ENCODE measurements around the gene MALSU1.
A peak's percentile ranks its signal among the peaks of the same experiment; 100 is the strongest.

The MALSU1 gene

DNA sequence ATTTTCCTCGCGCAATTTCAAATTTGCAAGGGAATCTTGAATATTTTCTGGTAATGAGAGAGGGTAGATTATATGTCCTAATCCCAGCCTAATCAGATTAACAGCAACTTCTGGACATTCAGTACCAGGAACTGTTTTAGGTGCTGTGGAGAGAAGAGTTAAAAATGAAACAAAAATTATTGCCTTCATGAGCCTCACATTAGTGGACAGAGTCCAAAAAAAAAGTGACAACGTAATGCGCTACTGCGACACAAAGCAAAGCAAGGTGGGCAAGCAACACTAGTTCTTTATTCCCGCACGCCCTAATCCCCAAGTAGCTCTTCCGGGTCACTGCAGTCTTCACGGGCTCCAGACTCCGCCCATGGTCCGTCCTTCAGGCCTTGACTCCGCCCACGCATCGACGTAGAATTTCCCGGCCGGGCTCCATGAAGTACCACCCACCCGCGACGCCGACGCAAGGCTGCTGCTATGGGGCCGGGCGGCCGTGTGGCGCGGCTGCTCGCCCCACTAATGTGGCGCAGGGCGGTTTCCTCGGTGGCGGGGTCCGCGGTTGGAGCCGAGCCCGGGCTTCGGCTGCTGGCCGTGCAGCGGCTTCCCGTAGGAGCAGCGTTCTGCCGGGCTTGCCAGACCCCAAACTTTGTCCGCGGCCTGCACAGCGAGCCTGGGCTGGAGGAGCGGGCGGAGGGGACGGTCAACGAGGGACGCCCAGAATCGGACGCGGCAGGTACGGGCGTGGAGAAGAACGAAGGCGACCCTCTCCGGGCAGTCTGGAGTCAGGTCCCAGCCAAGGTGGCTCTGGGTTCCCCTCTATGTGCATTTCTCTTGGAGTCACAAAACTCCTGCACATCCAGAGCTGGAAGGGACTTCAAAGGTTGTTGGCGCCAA lies at the start of gene MALSU1:
TSS of gene MALSU1 (plus strand) at position 455 of the 885 bp plus-strand sequence. CDS start at position 469, 14 bp downstream.
- DNase-seq = peak; percentile 96 to 99 (median 98)

DNA sequence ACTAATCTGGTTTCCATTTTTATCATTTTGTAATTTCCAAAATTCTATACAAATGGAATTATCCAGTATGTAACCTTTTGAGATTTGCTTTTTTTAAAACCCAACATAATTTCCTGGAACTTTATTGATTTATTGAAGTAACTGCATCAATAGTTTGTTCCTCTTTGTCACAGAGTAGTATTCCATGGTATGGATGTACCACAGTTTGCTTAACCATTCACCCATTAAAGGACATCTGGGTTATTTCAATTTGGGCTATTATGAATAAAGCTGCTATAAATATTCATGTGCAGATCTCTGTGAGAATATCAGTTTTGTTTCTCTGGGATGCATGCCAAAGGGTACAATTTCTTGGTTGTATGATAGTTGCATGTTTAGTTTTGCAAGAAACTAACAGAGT lies 49.7 kb upstream of the MALSU1 start:
- DNase-seq = no peak

DNA sequence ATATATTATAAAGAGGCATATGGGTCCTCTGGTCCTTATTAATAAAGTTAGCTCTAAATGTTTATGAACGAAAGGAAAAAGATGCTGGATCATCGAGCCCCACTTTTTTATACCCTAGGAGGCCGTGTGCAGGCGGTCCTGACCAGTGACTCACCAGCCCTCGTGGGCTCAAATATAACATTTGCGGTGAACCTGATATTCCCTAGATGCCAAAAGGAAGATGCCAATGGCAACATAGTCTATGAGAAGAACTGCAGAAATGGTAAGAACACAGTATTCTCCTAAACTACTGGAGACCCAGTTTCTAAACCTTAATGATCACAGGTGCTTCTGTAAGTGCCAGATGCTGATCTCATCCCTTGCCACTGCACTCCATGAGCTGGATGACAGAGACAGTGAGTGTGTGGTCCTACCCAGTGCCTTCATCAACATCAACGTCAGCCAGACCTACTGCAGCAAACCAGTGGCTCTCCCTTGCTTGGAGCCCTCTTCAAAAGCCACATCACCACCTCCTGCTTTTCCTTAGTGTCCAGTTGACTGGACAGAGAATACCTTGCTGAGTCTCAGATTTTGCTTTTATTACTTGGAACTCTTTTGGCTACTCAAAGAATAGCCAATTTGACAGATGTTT lies 45.0 kb upstream of the MALSU1 start:
- DNase-seq = no peak

DNA sequence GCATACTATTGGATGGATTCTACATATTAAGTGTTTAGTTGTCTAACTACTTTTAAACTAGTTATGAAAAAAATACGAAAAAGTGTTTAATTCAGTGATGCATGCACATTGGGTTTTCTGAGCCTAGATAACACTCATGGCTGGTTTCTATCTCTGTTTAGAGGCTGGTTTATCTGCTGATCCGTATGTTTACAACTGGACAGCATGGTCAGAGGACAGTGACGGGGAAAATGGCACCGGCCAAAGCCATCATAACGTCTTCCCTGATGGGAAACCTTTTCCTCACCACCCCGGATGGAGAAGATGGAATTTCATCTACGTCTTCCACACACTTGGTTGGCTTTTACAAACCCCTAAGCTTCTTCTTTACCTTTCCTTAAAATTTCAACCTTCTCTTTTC lies 42.4 kb upstream of the MALSU1 start:
- no peak for DNase-seq

DNA sequence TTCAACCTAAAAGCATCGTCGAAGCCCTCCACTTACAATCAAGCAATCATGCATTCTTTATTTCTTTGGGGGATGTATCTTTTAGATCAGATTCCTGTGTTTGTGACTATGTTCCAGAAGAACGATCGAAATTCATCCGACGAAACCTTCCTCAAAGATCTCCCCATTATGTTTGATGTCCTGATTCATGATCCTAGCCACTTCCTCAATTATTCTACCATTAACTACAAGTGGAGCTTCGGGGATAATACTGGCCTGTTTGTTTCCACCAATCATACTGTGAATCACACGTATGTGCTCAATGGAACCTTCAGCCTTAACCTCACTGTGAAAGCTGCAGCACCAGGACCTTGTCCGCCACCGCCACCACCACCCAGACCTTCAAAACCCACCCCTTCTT lies 38.8 kb upstream of the MALSU1 start:
- no peak for DNase-seq

DNA sequence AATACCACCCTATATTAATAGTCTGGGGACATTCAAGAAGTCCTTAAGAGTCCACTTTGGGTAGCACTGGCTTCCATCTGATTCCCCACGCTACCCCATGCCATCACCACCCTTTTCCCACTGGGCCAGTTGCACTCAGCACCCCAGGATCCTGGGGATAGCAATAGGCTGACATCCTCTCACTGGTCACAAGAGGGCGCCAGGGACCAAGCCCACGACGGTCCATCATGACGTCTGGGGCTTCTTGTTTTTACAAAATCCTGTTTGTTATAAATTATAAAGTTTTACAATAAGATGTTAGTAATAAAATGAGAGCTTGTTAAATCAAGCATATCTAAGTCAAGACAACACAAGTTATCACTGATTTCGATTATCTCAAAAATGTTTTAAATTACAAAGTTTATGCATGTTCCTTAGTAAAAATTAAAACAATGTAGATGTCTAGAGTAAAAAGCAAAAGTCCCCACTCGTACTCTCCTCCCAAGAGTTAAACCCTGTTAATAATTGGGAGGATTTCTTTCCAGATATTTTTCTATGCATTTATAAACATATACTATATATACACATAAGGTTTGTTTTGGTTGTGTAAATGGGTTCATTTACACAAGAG lies 37.2 kb upstream of the MALSU1 start:
- peak; percentile 27 to 79 (median 48) for DNase-seq

DNA sequence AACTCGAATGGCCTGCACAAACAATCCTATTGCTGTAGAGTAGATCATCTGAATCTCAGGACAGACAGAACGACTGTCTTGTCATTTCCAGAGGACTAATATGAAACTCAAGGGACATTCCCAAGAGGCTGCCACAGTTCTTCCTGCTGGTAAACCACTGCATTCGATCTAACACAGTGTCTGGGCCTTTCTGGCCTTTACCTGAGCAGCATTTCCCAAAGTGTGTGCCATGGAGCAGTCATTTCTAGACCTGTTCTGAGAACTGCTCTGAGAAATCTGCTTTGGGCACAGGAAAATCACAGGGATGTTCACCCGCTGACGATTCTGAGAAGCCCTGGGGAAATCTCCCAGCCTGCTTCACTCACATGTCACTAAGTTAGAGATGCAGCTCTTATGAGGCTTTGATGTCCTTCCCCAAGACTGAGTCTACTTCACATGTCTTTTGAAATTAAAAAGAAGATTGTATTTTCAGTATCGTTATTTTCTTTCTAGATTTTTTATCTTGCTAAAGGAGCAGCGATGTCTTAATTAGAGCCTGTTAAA lies 34.2 kb upstream of the MALSU1 start:
- no peak for DNase-seq

DNA sequence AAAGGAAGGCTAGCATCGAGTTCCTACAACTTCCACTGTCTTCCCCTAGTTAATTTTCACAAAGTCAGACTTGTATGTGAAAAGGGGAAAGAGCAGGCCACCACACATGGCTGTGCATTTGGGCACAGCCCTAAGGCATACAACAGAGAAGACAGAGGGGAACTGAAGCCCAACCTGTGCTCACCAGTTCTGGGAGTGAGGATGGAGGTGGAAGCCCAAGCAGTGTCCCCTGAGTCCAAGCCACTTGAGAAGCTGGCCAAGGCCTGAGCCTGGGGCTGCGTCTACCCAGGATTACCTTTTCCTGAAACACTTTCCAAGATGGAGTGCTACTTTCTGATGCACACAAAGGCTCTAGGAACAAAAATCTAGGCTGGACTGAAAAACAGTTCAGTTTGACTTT lies 32.2 kb upstream of the MALSU1 start:
- DNase-seq = no peak

DNA sequence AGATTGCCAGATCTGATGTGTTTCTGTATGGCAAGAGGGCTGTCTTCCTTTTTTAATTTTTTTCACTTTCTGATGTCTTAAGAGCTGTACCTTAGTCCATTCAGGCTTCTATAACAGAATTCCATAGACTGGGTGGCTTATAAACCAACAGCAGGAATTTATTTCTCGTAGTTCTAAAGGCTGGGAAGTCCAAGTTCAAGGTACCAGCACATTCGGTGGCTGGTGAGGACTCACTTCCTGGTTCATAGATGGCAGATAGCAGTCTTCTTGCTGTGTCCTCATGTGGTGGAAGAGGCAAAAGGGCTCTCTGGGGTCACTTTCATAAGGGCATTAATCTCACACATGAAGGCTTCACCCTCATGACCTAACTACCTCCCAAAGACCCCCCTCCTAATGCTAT lies 31.8 kb upstream of the MALSU1 start:
- DNase-seq = no peak

DNA sequence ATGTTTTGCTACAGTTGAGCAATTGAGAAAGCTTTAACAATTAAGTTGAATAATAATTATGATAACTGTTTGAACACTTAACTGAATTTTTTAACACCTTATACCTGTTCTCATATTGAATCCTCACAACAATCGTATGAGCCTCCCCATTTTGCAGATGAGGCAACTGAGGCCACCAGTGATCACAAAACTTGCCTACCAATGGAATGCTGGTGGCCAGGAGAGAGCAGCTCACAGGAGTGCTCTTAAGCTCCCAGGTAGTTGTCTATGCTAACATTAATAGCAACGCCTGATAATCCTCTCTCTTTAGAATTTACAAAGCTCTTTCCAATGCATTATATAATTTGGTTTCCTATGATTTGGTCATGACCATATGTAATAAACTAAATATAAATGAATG lies 31.0 kb upstream of the MALSU1 start:
- DNase-seq = no peak

DNA sequence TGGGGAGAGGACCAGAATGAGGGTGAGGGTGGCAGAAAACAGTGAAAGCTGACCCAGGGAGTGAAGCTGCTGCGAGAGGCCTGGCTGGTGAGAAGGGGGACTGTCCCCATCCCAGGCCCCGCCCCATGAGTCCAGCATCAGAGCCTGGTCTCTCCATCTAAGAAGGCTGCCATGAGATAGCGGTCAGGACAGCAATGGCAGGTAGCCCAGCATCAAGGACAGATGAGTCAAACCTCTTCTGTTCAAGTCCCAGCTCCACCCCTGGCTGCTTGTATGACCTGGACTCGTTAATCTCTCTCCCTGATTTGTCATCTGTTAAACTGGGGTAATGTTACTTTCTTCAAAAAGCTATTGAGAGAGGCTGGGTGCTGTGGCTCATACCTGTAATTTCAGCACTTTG lies 30.4 kb upstream of the MALSU1 start:
- DNase-seq = no peak

DNA sequence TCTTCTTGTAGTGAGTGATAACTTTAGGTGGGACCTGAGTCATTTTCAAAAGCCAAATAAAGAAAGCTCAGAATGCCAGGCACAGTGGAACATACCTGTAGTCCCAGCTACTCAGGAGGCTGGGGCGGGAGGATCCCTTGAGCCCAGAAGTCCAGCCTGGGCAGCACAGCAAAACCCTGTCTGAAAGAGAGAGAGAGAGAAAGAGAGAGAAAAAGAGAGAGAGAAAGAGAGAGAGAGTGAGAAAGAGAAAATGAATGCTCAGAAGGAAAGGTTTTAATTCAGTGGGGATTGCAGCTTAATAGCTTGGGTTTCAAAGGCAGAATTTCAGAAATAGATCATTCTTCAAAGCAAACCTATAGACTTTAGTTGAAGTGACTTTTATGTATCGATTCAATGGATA lies 26.9 kb upstream of the MALSU1 start:
- no peak for DNase-seq

DNA sequence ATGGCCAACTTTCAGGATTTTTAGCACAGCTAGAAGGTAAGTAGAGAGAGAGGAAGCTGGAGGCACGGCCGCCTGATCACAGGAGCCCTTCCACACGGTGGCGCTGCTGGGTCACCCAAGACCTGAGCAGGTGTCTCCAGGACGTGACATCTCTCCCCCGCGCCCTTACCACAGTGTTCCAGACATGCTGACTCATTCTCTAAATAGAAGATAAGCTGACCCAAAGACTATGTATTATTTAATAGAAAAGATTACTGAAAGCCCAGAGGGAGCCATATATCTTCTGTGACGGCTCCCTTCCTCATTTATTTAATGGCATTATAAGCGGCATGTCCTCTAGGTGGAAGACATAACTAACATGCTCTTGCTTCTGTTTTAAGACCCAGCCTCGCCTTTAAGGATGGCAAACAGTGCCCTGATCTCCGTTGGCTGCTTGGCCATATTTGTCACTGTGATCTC lies 26.0 kb upstream of the MALSU1 start:
- DNase-seq = peak; percentile 91 to 98 (median 94)

DNA sequence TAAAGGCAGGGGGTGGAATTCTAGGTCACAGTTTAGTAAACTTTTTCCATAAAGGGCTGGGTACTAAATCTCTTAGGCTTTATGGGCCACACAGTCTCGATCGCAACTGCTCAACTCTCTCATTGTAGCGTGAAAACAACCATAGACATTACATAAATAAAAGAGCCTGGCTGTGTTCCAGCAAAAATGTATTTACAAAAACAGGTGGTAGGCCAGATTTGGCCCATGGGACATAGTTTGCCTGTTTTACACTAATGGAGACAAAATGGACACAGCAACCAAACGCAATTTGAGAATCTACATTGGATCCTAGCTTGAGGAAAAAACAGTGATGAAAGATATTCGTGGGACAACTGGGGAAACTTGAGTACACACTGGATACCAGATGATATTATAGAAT lies 23.2 kb upstream of the MALSU1 start:
- peak in 2 of 3 experiments; percentile 19 to 53 for DNase-seq

DNA sequence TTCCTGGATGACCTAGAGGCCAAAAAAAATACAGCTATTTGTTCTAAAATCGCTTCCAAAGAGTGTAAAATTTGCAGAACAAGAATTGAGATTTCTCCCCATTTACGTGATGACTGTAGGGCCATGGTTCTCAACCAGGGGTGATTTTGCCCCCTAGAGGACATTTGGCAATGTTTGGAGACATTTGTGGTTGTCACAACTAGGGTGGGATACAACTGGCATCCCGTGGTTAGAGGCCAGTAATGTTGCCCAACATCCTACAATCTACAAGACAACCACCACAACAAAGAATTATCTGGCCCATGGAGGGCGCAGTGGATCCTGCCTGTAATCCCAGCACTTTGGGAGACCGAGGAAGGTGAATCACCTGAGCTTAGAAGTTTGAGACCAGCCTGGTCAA lies 22.8 kb upstream of the MALSU1 start:
- DNase-seq = no peak

DNA sequence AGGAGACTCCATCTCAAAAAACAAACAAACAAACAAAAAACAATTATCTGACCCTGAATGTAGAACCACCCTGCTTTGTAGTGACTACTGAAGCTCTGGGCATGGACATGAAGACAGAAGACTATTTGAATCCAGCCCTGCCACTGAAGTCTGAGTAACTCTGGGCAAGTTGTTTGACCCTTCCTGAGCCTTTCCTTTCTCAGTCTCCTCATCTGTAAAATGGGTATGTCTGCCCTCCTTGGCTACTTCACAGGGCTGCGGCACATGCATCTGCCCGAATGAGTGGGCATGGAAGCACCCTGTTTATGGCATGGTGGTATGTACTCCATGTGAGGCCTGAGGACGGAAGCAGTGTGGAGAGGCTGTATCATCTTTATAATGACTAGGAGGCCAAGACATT lies 22.2 kb upstream of the MALSU1 start:
- DNase-seq = no peak

DNA sequence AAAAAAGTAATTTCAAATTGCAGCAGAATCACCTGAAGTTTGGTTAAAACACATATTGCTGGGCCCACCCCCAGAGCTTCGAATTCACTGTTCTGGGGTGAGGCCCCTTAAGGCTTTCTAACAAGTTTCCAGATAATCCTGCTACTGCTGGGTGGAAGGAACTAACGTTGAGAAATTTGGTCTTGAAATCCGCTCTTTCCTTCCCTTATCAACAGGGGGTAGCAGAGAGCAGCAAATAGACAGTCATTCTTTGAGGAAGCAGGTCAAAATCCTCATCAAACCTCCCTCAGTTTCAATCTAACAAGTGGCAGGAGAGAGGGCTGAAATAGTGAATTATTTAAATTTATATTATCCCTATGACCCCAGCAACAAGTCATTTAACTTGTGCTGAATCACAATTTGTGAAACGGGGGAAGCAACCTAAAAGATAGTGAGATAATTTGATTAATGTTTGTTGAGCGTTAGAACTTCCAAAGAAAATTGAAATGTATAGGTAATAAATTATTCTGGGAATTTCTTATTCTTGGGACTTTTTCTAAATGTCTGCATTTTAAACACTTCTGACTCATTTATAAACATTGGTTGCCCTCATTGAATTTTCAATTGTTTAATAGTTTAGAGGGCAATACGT lies 21.7 kb upstream of the MALSU1 start:
- peak; percentile 49 to 88 (median 76) for DNase-seq

DNA sequence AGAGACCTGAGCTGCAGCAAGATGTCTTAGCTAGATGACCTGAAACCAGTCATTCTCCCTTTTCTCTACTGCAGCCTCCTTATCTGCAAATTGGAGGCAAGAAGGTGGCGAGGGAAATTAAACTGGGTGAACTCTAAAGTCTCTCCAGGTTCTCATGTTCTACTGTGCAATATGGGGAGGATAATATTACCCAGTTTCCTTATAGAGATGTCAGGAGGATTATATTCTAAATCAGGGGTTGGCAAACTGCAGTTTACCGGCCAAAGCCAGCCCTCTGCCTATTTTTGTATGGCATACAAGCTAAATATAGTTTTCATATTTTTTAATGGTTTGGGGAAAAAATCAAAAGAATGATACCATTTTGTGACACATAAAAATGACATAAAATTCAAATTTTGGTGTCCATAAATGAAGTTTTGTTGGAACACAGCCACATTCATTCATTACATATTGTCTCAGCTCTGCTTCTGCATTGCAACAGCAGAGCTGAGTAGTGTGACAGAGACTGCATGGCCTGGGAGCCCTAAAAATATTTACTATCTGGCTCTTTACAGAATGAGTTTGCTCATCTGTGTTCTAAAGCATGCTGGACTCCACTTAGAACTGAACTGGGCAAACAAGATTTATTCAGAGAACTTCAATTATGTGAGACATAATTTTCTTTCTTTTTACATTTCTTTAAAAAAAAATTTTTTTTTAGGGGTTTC lies 19.2 kb upstream of the MALSU1 start:
- DNase-seq = no peak

DNA sequence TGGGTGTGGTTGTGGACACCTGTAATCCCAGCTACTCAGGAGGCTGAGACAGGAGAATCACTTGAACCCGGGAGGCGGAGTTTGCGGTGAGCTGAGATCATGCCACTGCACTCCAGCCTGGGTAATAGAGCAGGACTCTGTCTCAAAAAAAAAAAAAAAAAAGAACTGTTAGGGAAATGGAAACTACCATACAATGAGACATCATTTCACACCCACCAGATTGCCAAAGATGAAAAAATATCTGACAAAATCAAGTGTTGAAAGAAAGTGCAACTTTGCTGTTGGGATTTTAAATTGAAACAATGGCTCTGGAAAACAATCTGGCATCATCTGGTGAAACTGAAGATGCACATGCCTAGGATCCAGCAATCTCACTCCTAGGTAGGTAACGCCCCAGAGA lies 16.1 kb upstream of the MALSU1 start:
- DNase-seq = no peak

DNA sequence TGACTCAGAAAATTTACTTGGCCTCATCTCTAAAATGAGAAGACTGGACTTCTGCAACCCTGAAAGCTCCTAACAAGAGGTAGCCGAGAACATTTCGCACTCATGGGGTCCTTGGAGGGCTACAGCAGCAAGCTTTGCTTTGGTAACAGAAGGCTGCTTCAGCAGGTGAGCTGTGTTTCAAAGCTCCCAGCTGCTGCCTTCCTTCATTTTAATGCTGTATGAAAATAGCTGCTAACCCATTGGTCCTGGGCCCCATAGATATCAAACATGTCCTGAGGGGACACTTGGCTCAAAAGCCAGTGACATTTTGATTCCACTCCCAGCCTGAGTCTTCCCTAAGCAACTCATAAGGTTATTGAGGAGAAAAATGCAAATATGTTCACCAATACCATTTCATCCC lies 14.3 kb upstream of the MALSU1 start:
- no peak for DNase-seq

DNA sequence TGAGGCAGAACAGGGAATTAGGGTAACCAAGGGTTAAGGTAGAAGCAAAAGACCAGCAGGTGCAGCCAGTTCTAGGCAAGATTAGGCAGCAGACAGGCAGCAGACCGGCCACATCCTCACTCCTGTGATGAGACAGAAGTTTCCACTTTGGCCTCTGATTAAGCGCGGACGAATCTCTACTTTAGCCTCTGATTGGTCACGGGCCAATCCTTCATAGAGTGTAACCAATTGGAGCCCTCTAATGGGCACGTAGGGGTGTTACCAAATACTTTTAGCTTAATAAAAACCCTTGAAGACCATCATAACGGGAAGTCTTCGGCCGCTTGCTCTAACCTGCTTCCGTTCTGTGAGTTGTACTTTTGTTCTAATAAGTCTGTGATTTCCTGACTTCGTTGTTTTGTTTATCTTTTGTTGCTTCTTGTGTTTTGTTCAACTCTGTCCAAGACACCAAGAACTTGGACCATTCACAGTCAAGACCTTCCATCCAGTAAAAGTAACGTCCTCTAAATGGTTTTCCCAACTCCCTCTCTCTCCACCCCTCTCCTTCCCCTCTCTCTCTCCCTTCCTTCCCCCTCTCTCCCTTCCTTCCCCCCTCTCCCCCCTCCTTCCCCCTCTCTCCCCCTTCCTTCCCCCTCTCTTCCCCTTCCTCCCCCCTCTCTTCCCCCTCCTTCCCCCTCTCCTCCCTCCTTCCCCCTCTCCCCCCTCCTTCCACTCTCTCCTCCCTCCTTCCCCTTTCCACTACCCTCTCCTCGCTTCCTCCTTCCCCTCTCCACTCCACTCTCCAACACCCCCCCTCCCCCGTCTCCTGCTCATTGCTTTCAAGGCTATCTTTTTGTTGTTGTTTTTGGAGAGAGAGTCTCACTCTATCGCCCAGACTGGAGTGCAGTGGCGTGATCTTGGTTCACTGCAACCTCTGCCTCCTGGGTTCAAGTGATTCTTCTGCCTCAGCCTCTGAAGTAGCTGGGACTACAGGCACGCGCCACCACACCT lies 13.2 kb upstream of the MALSU1 start:
- DNase-seq = no peak

Measured in NCI-H1417 (cell line).